Lower lobe of right lung (tissue), 2 donors: Measurements from ENCODE around the gene DPYD. TPM values are rescaled to one million over a fixed set of nuclear protein-coding genes. Genes with fewer than 3 reads are reported as not detected.

Experiments used
- ATAC-seq, 2 donors: fragments of 200-7000 bp; cut with Tn5 transposase; one replicate each; pipeline ENCODE4 v1.9.1; 2020 to 2022; ENCODE audit warnings: mild to moderate bottlenecking in 2 of 2, moderate library complexity in 2 of 2
- DNase-seq: peaks from one replicate; pipeline ENCODE4 v3.0.0-alpha.2; 2020
- H3K27ac ChIP-seq: fragments of 200-600 bp; one replicate; pipeline ENCODE4 v1.8.0; 2022
- H3K27me3 ChIP-seq: fragments of 200-600 bp; one replicate; pipeline ENCODE4 v1.8.0; 2022; ENCODE audit warnings: low read depth
- H3K36me3 ChIP-seq: fragments of 200-600 bp; one replicate; pipeline ENCODE4 v1.8.0; 2022; ENCODE audit warnings: mild to moderate bottlenecking
- H3K4me1 ChIP-seq: fragments of 200-600 bp; one replicate; pipeline ENCODE4 v1.8.0; 2022
- H3K4me3 ChIP-seq: fragments of 200-600 bp; one replicate; pipeline ENCODE4 v1.8.0; 2022; ENCODE audit warnings: mild to moderate bottlenecking
- H3K9me3 ChIP-seq: fragments of 200-600 bp; one replicate; pipeline ENCODE4 v1.8.0; 2022
- CTCF ChIP-seq: fragments of 200-600 bp; IDR thresholded peaks from one replicate; pipeline ENCODE4 v1.8.0; 2022; ENCODE audit warnings: antibody characterized with exemption, mild to moderate bottlenecking
- intact Hi-C: fragments of 100-400 bp; cut with DNase I; formaldehyde crosslinking; loops from one replicate; pipeline ENCODE4 v1.11.0; 2022
- total RNA-seq: library from RNA; stranded (reverse); fragmentation: NEBNext Ultra II Directional; extraction: Animal tissue kit (Norgen Biotek cat#: 25700); gene quantifications from one replicate; pipeline ENCODE4 v1.2.1, GENCODE V29; 2021
- donor health status: DM: no; HTN: yes; CAD: no; lungs with severe emphysema.

Gene DPYD
- total RNA-seq, 1 donor from 2014 or later = 91.9 TPM

DNA sequence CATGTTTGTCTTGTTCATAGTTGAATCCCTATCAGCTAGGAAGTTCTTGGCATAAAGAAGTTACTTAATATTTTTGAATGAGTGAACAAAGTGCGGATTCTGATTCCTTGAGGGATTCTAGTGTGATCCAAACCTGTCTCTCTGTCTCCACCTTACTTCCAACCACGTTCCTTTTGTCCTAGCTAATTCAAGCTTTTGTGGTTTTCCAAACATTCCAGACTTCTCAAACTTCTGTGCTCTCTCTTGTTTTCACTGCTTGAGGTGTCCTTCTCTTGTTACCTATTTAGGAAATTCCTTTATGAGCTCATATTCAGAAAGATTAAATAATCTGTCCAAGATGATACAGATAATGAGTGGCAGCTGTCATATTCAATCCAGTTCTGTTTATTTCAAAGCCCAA is 846.1 kb downstream of the DPYD start:
- Histone ChIP-seq H3K4me3 (no peak overlapping the region), H3K4me1 (no peaks in the 10 kb centered on the region), H3K36me3 (peaks cover 8% of the 10 kb centered on the region), H3K9me3 (no peaks in the 10 kb centered on the region), H3K27ac (no peak overlapping the region), H3K27me3 (no peaks in the 10 kb centered on the region)
- ATAC-seq (no peak), DNase-seq (no peak)
- intact Hi-C loops = no loop called here
- TF ChIP-seq CTCF = no peak

- no peak overlapping the region for H3K27ac ChIP-seq
- peaks cover 8% of the 10 kb centered on the region for H3K36me3 ChIP-seq
- H3K9me3 ChIP-seq = no peaks in the 10 kb centered on the region
- H3K4me1 ChIP-seq = no peaks in the 10 kb centered on the region
- intact Hi-C loops = no loop called here
- no peak overlapping the region for H3K4me3 ChIP-seq
- H3K27me3 ChIP-seq = no peaks in the 10 kb centered on the region
- DNase-seq = no peak
- no peak for ATAC-seq
- no peak for TF ChIP-seq CTCF
Measured at GRCh38 chr1:97073936-97074335, 846.9 kb downstream of the DPYD start.

- no peaks in the 10 kb centered on the region for H3K27me3 ChIP-seq
- no peak overlapping the region for H3K27ac ChIP-seq
- intact Hi-C loops = no loop called here
- no peak for ATAC-seq
- TF ChIP-seq CTCF = no peak
- peaks cover 8% of the 10 kb centered on the region for H3K36me3 ChIP-seq
- H3K4me1 ChIP-seq = no peaks in the 10 kb centered on the region
- H3K4me3 ChIP-seq = no peak overlapping the region
- no peak for DNase-seq
- no peaks in the 10 kb centered on the region for H3K9me3 ChIP-seq
Measured at GRCh38 chr1:97073169-97073568, 847.7 kb downstream of the DPYD start.

GRCh38 chr1:97071173-97071572 is 849.7 kb downstream of the DPYD start:
- H3K27me3 ChIP-seq = no peaks in the 10 kb centered on the region
- intact Hi-C loops = no loop called here
- ATAC-seq (no peak), DNase-seq (no peak)
- H3K4me1 ChIP-seq = no peaks in the 10 kb centered on the region
- TF ChIP-seq CTCF = no peak
- no peak overlapping the region for H3K27ac ChIP-seq
- H3K36me3 ChIP-seq = no peaks in the 10 kb centered on the region
- no peak overlapping the region for H3K4me3 ChIP-seq
- H3K9me3 ChIP-seq = no peaks in the 10 kb centered on the region

DNA sequence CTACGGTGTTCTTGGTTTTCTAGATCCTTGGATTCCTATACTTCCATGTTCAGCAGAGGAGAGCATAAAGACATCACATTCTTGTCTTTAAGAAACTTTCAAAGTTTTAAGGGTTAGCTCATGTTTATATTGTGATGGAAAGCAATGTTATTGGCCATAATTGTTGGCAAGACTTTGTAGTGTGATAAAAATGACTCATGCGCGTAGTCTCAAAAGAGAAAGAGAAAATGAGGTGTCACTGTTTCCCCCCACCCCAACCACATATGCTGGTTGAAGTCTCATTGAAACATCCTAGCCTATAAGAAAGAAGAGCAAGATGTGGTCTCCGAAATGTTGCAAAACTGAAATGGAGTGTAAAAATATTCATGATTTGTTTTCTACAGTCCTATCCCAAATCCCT is 850.5 kb downstream of the DPYD start:
- no peak for DNase-seq
- H3K4me3 ChIP-seq = no peak overlapping the region
- no peaks in the 10 kb centered on the region for H3K36me3 ChIP-seq
- no peak for ATAC-seq
- no peaks in the 10 kb centered on the region for H3K9me3 ChIP-seq
- no peak overlapping the region for H3K27ac ChIP-seq
- no peaks in the 10 kb centered on the region for H3K27me3 ChIP-seq
- TF ChIP-seq CTCF = no peak
- no peaks in the 10 kb centered on the region for H3K4me1 ChIP-seq
- intact Hi-C loops = no loop called here

GRCh38 chr1:97069312-97069711 is 851.5 kb downstream of the DPYD start:
- no peaks in the 10 kb centered on the region for H3K27me3 ChIP-seq
- intact Hi-C loops = no loop called here
- no peaks in the 10 kb centered on the region for H3K36me3 ChIP-seq
- H3K4me3 ChIP-seq = no peak overlapping the region
- no peaks in the 10 kb centered on the region for H3K9me3 ChIP-seq
- DNase-seq = no peak
- no peaks in the 10 kb centered on the region for H3K4me1 ChIP-seq
- no peak for ATAC-seq
- no peak for TF ChIP-seq CTCF
- no peak overlapping the region for H3K27ac ChIP-seq
